B cell (primary cell): ENCODE results near the gene TFEB. TPM values are rescaled to one million over a fixed set of nuclear protein-coding genes. Genes with fewer than 3 reads are reported as not detected.

ENCODE experiments used
- ATAC-seq: fragments of 200-7000 bp; cut with Tn5 transposase; one replicate; pipeline ENCODE4 v1.10.0; 2021; ENCODE audit warnings: low read depth, mild to moderate bottlenecking, moderate number of reproducible peaks, moderate library complexity
- CTCF ChIA-PET: fragments of 350-600 bp; sonication (Branson Sonifier 250); formaldehyde crosslinking; loops from one replicate; lab custom pipeline; 2021; ENCODE audit warnings: antibody characterized with exemption, inconsistent platforms; lab: Charles Lee
- POLR2A ChIA-PET: fragments of 350-600 bp; sonication (Branson Sonifier 250); formaldehyde crosslinking; loops from one replicate; lab custom pipeline; 2021; ENCODE audit warnings: antibody characterized with exemption; lab: Charles Lee
- DNase-seq: peaks from one replicate; pipeline ENCODE4 v3.0.0; 2013
- H2AFZ ChIP-seq: 2 replicates; pipeline ENCODE4 v1.6.1; 2012; ENCODE audit warnings: mild to moderate bottlenecking, low read depth, low read length; ENCODE audit not compliant: insufficient read depth, poor library complexity, severe bottlenecking
- H3K27ac ChIP-seq, 2 donors: 1 replicate in 1 of 2; 2 replicates in 1 of 2; pipeline ENCODE4 v1.5.1; 2012 to 2013; ENCODE audit warnings: low read length in 2 of 2, mild to moderate bottlenecking in 2 of 2, moderate library complexity in 1 of 2
- H3K27me3 ChIP-seq, 4 experiments: fragments of 200-600 bp in 1 of 4; sonication (generic) in 1 of 4; replicated peaks in 1 of 4; 1 replicate in 2 of 4; 2 replicates in 2 of 4; pipeline versions ENCODE4 v1.6.1 to v1.7.0; 2013 to 2016; ENCODE audit warnings: low read length in 3 of 4, mild to moderate bottlenecking in 2 of 4, mixed read lengths in 1 of 4, moderate library complexity in 1 of 4; ENCODE audit not compliant: insufficient read depth in 4 of 4, control insufficient read depth in 3 of 4; ENCODE audit errors: control extremely low read depth in 1 of 4
- H3K36me3 ChIP-seq, 2 experiments: replicated peaks in 1 of 2; 1 replicate in 1 of 2; 2 replicates in 1 of 2; pipeline versions ENCODE4 v1.6.1 to v1.7.1; 2013; ENCODE audit warnings: low read length in 1 of 2; ENCODE audit not compliant: insufficient read depth in 2 of 2, control insufficient read depth in 1 of 2; ENCODE audit errors: control extremely low read depth in 1 of 2, extremely low read depth in 1 of 2
- H3K4me1 ChIP-seq, 2 donors: fragments of 200-600 bp in 1 of 2; sonication (generic) in 1 of 2; 1 replicate in 1 of 2; 2 replicates in 1 of 2; pipeline versions ENCODE4 v1.5.1 to v1.6.1; 2013 to 2017; ENCODE audit warnings: low read length in 2 of 2; ENCODE audit not compliant: control insufficient read depth in 2 of 2, insufficient read depth in 2 of 2
- H3K4me2 ChIP-seq: replicated peaks from 2 replicates; pipeline ENCODE3; 2012; ENCODE audit warnings: mild to moderate bottlenecking, low read depth, low read length; ENCODE audit not compliant: poor library complexity, severe bottlenecking
- H3K4me3 ChIP-seq, 5 experiments: fragments of 200-600 bp in 1 of 5; sonication (generic) in 1 of 5; 1 replicate in 3 of 5; 2 replicates in 2 of 5; pipeline versions ENCODE4 v1.5.1 to v1.7.0; 2011 to 2016; ENCODE audit warnings: low read length in 4 of 5, mild to moderate bottlenecking in 4 of 5, low read depth in 2 of 5, control low read depth in 1 of 5, moderate library complexity in 1 of 5; ENCODE audit not compliant: insufficient read depth in 1 of 5; ENCODE audit errors: control extremely low read depth in 1 of 5, extremely low read depth in 1 of 5
- H3K79me2 ChIP-seq: fragments of 200-600 bp; sonication (generic); one replicate; pipeline ENCODE4 v1.6.0; 2016; ENCODE audit warnings: low read length; ENCODE audit not compliant: control insufficient read depth, insufficient read depth
- H3K9ac ChIP-seq: fragments of 200-600 bp; sonication (generic); 2 replicates; pipeline ENCODE4 v1.6.1; 2017; ENCODE audit warnings: mild to moderate bottlenecking, low read length, moderate library complexity
- H3K9me3 ChIP-seq, 3 donors: one replicate each; pipeline versions ENCODE4 v1.6.1 to v1.7.1; 2013; ENCODE audit warnings: low read length in 2 of 3; ENCODE audit not compliant: control insufficient read depth in 2 of 3, insufficient read depth in 1 of 3; ENCODE audit errors: control extremely low read depth in 1 of 3
- H4K20me1 ChIP-seq: 2 replicates; pipeline ENCODE4 v1.6.0; 2012; ENCODE audit warnings: mild to moderate bottlenecking, low read length; ENCODE audit not compliant: insufficient read depth, control insufficient read depth, poor library complexity, severe bottlenecking
- H3K27ac Mint-ChIP-seq: one replicate; pipeline ENCODE4 v1.8.0; 2021; ENCODE audit warnings: mixed read lengths
- H3K27me3 Mint-ChIP-seq: one replicate; pipeline ENCODE4 v1.8.0; 2021; ENCODE audit warnings: mixed read lengths
- H3K4me1 Mint-ChIP-seq: one replicate; pipeline ENCODE4 v1.8.0; 2021; ENCODE audit warnings: mixed read lengths
- H3K4me3 Mint-ChIP-seq: one replicate; pipeline ENCODE4 v1.8.0; 2021; ENCODE audit warnings: mixed read lengths
- H3K9me3 Mint-ChIP-seq: one replicate; pipeline ENCODE4 v1.8.0; 2022; ENCODE audit warnings: mixed read lengths; ENCODE audit not compliant: insufficient read depth
- EZH2 ChIP-seq: IDR thresholded peaks from 2 replicates; pipeline ENCODE4 v1.6.1; 2012; ENCODE audit warnings: borderline replicate concordance, low read depth, mild to moderate bottlenecking, moderate library complexity, low read length; ENCODE audit not compliant: insufficient read depth, poor library complexity, severe bottlenecking
- WGBS: methylation state at CpG from one replicate; pipeline ENCODE4 v1.1.5; 2013; ENCODE audit warnings: missing lambda C conversion rate; ENCODE audit not compliant: insufficient coverage; 5-methylcytosine and 5-hydroxymethylcytosine counted together
- intact Hi-C: fragments of 100-400 bp; cut with micrococcal nuclease; formaldehyde crosslinking; loops from one replicate; pipeline ENCODE4 v1.10.0; 2022
- polyA plus RNA-seq: library from polyadenylated mRNA; depleted of rRNA; stranded (reverse); fragments of >200 nt; gene quantifications from 2 replicates; pipeline ENCODE4 v1.2.3, GENCODE V29; 2012
- total RNA-seq, 2 donors: library from RNA; stranded (reverse); fragments of 120-200 nt in 1 of 2; gene quantifications; 1 replicate in 1 of 2; 2 replicates in 1 of 2; pipeline versions ENCODE4 v1.2.3 to v1.2.4, GENCODE V29; 2013 to 2022
- TF ChIP-seq, protein P1 (sequence below): fragments of 200-600 bp; IDR thresholded peaks from one replicate; pipeline ENCODE4 v1.8.0; 2022; ENCODE audit warnings: antibody characterized with exemption, mild to moderate bottlenecking

The TFEB gene
- total and polyA plus RNA-seq, 2 donors (not counting 1 experiment from before 2014, with no cell fraction given): 113 to 148 TPM

DNA sequence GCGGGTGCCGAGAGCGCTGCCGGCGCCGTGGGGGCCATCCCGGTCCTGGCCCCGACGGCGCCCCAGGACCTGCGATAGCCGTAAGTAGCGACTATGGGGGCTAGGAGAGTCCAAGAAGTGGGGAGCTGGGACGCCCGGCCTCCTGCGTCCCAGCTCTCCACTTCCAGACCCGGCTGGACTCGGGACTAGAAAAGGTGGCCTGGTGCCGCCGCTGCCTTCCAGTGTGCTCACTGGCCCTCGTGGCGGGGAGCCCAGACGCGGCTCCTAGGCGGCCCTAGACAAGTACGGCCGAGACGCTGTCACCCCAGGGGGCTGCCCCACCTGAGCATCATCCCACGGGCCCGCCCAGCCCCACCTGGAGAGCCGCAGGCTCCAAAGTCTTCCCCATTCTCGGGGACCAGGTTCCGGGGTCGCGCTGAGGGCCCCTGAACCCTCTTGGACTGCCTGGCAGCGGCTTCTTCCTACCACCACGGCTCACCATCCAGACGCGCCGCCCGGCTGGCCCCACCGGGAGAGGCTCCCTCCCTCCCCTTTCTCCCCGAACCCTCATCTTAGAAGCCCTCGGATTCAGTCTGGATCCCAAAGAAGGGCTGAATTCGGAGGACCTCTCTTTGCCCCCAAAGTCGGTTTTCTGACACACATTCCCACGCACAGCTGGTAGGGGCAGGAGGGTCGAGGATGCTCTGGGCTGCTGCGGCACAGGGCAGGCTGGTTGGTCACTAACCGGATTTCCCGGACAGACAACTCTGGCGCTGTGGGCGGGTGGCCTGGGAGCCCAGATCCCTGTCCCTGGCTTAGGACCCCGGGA, 98.0 kb downstream of the TFEB start:
- Histone ChIP-seq H4K20me1 (no peaks in the 10 kb centered on the region), H3K9ac (peak overlapping the region; percentile 48), H3K9me3 (peaks cover 0 to 14% (median 0%) of the 10 kb centered on the region in 3 donors), H3K4me3 (peak overlapping the region in 3 of 5 experiments; percentile 38 to 61 (median 47)), H3K4me1 (peaks cover 17 to 21% of the 10 kb centered on the region in 2 donors), H3K27me3 (peaks cover 0 to 61% (median 19%) of the 10 kb centered on the region in 4 experiments), H3K27ac (no peak overlapping the region), H3K4me2 (peak overlapping the region; percentile 86), H3K79me2 (no peaks in the 10 kb centered on the region), H3K36me3 (no peaks in the 10 kb centered on the region), H2AFZ (peak overlapping the region; percentile 58)
- peak overlapping the region; percentile 81 for H3K4me3 Mint-ChIP-seq
- H3K9me3 Mint-ChIP-seq: no peaks in the 10 kb centered on the region
- WGBS: 21% methylated on average over 52 of the region's 54 CpGs
- peaks cover 15% of the 10 kb centered on the region for H3K4me1 Mint-ChIP-seq
- no peak for ATAC-seq
- CTCF ChIA-PET: no interaction called here
- intact Hi-C loops: no loop called here
- peaks cover 61% of the 10 kb centered on the region for H3K27me3 Mint-ChIP-seq
- DNase-seq: peak; percentile 23
- no peak overlapping the region for H3K27ac Mint-ChIP-seq
- POLR2A ChIA-PET: interaction anchor here (0.6 kb wide), 1 partner anchor 35 kb away, joined by 10 read pairs; no protein-coding TSS in a partner anchor
- TF ChIP-seq, protein P1, sequence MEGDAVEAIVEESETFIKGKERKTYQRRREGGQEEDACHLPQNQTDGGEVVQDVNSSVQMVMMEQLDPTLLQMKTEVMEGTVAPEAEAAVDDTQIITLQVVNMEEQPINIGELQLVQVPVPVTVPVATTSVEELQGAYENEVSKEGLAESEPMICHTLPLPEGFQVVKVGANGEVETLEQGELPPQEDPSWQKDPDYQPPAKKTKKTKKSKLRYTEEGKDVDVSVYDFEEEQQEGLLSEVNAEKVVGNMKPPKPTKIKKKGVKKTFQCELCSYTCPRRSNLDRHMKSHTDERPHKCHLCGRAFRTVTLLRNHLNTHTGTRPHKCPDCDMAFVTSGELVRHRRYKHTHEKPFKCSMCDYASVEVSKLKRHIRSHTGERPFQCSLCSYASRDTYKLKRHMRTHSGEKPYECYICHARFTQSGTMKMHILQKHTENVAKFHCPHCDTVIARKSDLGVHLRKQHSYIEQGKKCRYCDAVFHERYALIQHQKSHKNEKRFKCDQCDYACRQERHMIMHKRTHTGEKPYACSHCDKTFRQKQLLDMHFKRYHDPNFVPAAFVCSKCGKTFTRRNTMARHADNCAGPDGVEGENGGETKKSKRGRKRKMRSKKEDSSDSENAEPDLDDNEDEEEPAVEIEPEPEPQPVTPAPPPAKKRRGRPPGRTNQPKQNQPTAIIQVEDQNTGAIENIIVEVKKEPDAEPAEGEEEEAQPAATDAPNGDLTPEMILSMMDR: no peak
- no peak for TF ChIP-seq EZH2

DNA sequence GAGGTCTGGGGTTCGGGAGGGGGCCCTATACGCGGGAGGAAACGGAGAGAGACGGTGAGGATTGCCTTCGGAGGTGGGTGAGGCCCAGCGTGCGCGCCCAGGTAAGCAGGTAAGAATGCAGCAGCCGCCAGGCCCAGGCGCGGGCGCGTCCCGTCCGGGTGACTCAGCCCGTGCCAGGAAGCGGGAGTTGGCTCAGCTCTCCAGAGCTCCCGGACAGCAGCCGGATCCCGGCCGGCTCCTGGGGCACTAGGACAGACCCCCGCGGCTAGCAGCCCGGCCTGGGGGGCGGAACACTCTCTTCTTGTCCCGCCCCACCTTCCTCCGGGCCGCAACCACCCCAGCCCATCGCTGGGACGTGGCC, 98.6 kb downstream of the TFEB start:
- CTCF ChIA-PET: no interaction called here
- POLR2A ChIA-PET: interaction anchor here (0.6 kb wide), 1 partner anchor 36 kb away, joined by 10 read pairs; no protein-coding TSS in a partner anchor

More for the DNA sequence above, 98.6 kb downstream of the TFEB start:
- H3K4me3 ChIP-seq: no peak overlapping the region
- peak overlapping the region; percentile 86 for H3K4me2 ChIP-seq
- peaks cover 17 to 21% of the 10 kb centered on the region in 2 donors for H3K4me1 ChIP-seq
- Mint-ChIP-seq H3K27me3 (peaks cover 61% of the 10 kb centered on the region), H3K9me3 (no peaks in the 10 kb centered on the region), H3K4me3 (no peak overlapping the region), H3K4me1 (peaks cover 15% of the 10 kb centered on the region), H3K27ac (no peak overlapping the region)
- no peak overlapping the region for H3K27ac ChIP-seq
- intact Hi-C loops: no loop called here
- no peak for ATAC-seq
- 81% methylated on average over 29 of the region's 31 CpGs for WGBS
- no peak overlapping the region for H2AFZ ChIP-seq
- no peak for DNase-seq
- H3K79me2 ChIP-seq: no peaks in the 10 kb centered on the region
- H3K36me3 ChIP-seq: no peaks in the 10 kb centered on the region
- no peak overlapping the region for H3K9ac ChIP-seq
- peaks cover 0 to 56% (median 19%) of the 10 kb centered on the region in 4 experiments for H3K27me3 ChIP-seq
- TF ChIP-seq EZH2: no peak
- peaks cover 0 to 14% (median 0%) of the 10 kb centered on the region in 3 donors for H3K9me3 ChIP-seq
- no peaks in the 10 kb centered on the region for H4K20me1 ChIP-seq
